HG03095 (cell line): ENCODE results near the gene PLEKHG7.
"Not testable (repeated sequence)": the region's sequence is repeated elsewhere in the genome, so short reads cannot be mapped to it uniquely, and the experiment has no call there.

Source experiments
- ATAC-seq: cut with Tn5 transposase; IDR thresholded peaks from one replicate; pipeline ENCODE4 v1.9.1; 2021; ENCODE audit warnings: moderate library complexity; ENCODE audit not compliant: unreplicated experiment

Gene PLEKHG7

GRCh38 chr12:92702754-92703679 is at the start of gene PLEKHG7:
Gene PLEKHG7, plus strand, starts transcription at chr12:92702989. Its CDS starts 3,643 bp downstream, at chr12:92706632.
- peak; percentile 80 for ATAC-seq

- not testable (repeated sequence) for ATAC-seq
Observed at GRCh38 chr12:92654256-92654655, 48.5 kb upstream of the PLEKHG7 start.

- no peak for ATAC-seq
Observed at GRCh38 chr12:92654929-92655328, 47.9 kb upstream of the PLEKHG7 start.

GRCh38 chr12:92656911-92657310 is 45.9 kb upstream of the PLEKHG7 start:
- no peak for ATAC-seq

- ATAC-seq = no peak
Observed at GRCh38 chr12:92657770-92658169, 45.0 kb upstream of the PLEKHG7 start.

GRCh38 chr12:92658611-92659010 is 44.2 kb upstream of the PLEKHG7 start:
- ATAC-seq = no peak

- ATAC-seq = no peak
Observed at GRCh38 chr12:92661269-92661668, 41.5 kb upstream of the PLEKHG7 start.

GRCh38 chr12:92665496-92665895 is 37.3 kb upstream of the PLEKHG7 start:
- ATAC-seq = no peak

- no peak for ATAC-seq
Observed at GRCh38 chr12:92668739-92669138, 34.0 kb upstream of the PLEKHG7 start.

- ATAC-seq = not testable (repeated sequence)
Observed at GRCh38 chr12:92671524-92671923, 31.3 kb upstream of the PLEKHG7 start.

- ATAC-seq = no peak
Observed at GRCh38 chr12:92673756-92674155, 29.0 kb upstream of the PLEKHG7 start.

GRCh38 chr12:92674500-92674899 is 28.3 kb upstream of the PLEKHG7 start:
- ATAC-seq = no peak

GRCh38 chr12:92675092-92675865 is 27.5 kb upstream of the PLEKHG7 start:
- no peak for ATAC-seq

GRCh38 chr12:92676710-92677109 is 26.1 kb upstream of the PLEKHG7 start:
- no peak for ATAC-seq

GRCh38 chr12:92690601-92691000 is 12.2 kb upstream of the PLEKHG7 start:
- ATAC-seq = no peak

GRCh38 chr12:92695056-92695455 is 7.7 kb upstream of the PLEKHG7 start:
- no peak for ATAC-seq

GRCh38 chr12:92695577-92695976 is 7.2 kb upstream of the PLEKHG7 start:
- ATAC-seq = no peak

- no peak for ATAC-seq
Observed at GRCh38 chr12:92696216-92696615, 6.6 kb upstream of the PLEKHG7 start.

- ATAC-seq = no peak
Observed at GRCh38 chr12:92698474-92698873, 4.3 kb upstream of the PLEKHG7 start.

GRCh38 chr12:92701441-92701840 is 1.3 kb upstream of the PLEKHG7 start:
- ATAC-seq = no peak

- no peak for ATAC-seq
Observed at GRCh38 chr12:92703786-92704185, 997 bp downstream of the PLEKHG7 start.

- ATAC-seq = no peak
Observed at GRCh38 chr12:92706594-92706993, 3.8 kb downstream of the PLEKHG7 start.
